GM19467 (cell line): ENCODE measurements around the gene OR1C1.
"Not testable (repeated sequence)": the region's sequence is repeated elsewhere in the genome, so short reads cannot be mapped to it uniquely, and the experiment has no call there.

Experiments used
- ATAC-seq: cut with Tn5 transposase; IDR thresholded peaks from one replicate; pipeline ENCODE4 v1.9.1; 2021; ENCODE audit warnings: mild to moderate bottlenecking, moderate library complexity; ENCODE audit not compliant: unreplicated experiment

OR1C1 gene

GRCh38 chr1:247760456-247760855, at the start of gene OR1C1:
TSS of gene OR1C1 (minus strand) at chr1:247760556. CDS start at chr1:247758406, 2,150 bp downstream.
- ATAC-seq = no peak

- no peak for ATAC-seq
Observed at GRCh38 chr1:247797518-247797917, 37.2 kb upstream of the OR1C1 start.

GRCh38 chr1:247769603-247770002, 9.2 kb upstream of the OR1C1 start:
- ATAC-seq = no peak

GRCh38 chr1:247754311-247754710, 6.0 kb downstream of the OR1C1 start:
- not testable (repeated sequence) for ATAC-seq

- no peak for ATAC-seq
Observed at GRCh38 chr1:247749870-247750269, 10.5 kb downstream of the OR1C1 start.

- ATAC-seq = no peak
Observed at GRCh38 chr1:247748041-247748440, 12.3 kb downstream of the OR1C1 start, which contains the start of gene OR14A2. TSS of gene OR14A2 (minus strand) at chr1:247748141.

- no peak for ATAC-seq
Observed at GRCh38 chr1:247747616-247748015, 12.7 kb downstream of the OR1C1 start.

- ATAC-seq = no peak
Observed at GRCh38 chr1:247746391-247746935, 13.9 kb downstream of the OR1C1 start.

GRCh38 chr1:247742215-247742760, 18.1 kb downstream of the OR1C1 start:
- not testable (repeated sequence) for ATAC-seq

- no peak for ATAC-seq
Observed at GRCh38 chr1:247741756-247742155, 18.6 kb downstream of the OR1C1 start.

- no peak for ATAC-seq
Observed at GRCh38 chr1:247740721-247741120, 19.6 kb downstream of the OR1C1 start.

- no peak for ATAC-seq
Observed at GRCh38 chr1:247738315-247738714, 22.0 kb downstream of the OR1C1 start, which contains the start of gene OR14K1. TSS of gene OR14K1 (plus strand) at chr1:247738615. CDS start at chr1:247738615, 0 bp downstream.

- ATAC-seq = no peak
Observed at GRCh38 chr1:247721222-247721621, 39.1 kb downstream of the OR1C1 start.

- ATAC-seq = no peak
Observed at GRCh38 chr1:247716546-247716945, 43.8 kb downstream of the OR1C1 start, which contains the start of gene OR6F1. TSS of gene OR6F1 (minus strand) at chr1:247716646. CDS start at chr1:247712755, 3,891 bp downstream.

GRCh38 chr1:247713753-247714152, 46.6 kb downstream of the OR1C1 start:
- ATAC-seq = no peak

GRCh38 chr1:247710681-247711080, 49.7 kb downstream of the OR1C1 start:
- ATAC-seq = not testable (repeated sequence)
